Gastroesophageal sphincter (tissue), 4 donors: ENCODE results near the gene AFDN. TPM values are rescaled to one million over a fixed set of nuclear protein-coding genes. Genes with fewer than 3 reads are reported as not detected.

Experiments
- ATAC-seq: fragments of 150-250 bp; one replicate; pipeline ENCODE4 v1.9.1; 2016; ENCODE audit warnings: mild to moderate bottlenecking, moderate library complexity
- H3K27ac ChIP-seq, 4 donors: fragments of 200-600 bp; sonication (generic) in 3 of 4; 1 replicate in 3 of 4; 2 replicates in 1 of 4; pipeline ENCODE4 v1.5.1; 2016 to 2019
- H3K27me3 ChIP-seq: fragments of 200-600 bp; sonication (generic); one replicate; pipeline ENCODE4 v1.5.1; 2019
- H3K36me3 ChIP-seq, 2 donors: fragments of 200-600 bp; sonication (generic); one replicate each; pipeline ENCODE4 v1.5.1; 2019; ENCODE audit warnings: control low read depth in 1 of 2
- H3K4me1 ChIP-seq, 3 donors: fragments of 200-600 bp; sonication (generic); 1 replicate in 2 of 3; 2 replicates in 1 of 3; pipeline ENCODE4 v1.5.1; 2016 to 2019; ENCODE audit warnings: control low read depth in 2 of 3
- H3K4me3 ChIP-seq, 2 donors: fragments of 200-600 bp; sonication (generic); one replicate each; pipeline ENCODE4 v1.5.1; 2019; ENCODE audit warnings: mild to moderate bottlenecking in 1 of 2, moderate library complexity in 1 of 2
- H3K9me3 ChIP-seq, 3 donors: fragments of 200-600 bp; sonication (generic); one replicate each; pipeline ENCODE4 v1.5.1; 2017 to 2019; ENCODE audit warnings: control low read depth in 2 of 3
- EP300 ChIP-seq: sonication (generic); formaldehyde crosslinking; IDR thresholded peaks from one replicate; pipeline ENCODE4 v1.6.1; 2017; ENCODE audit warnings: antibody characterized with exemption, mild to moderate bottlenecking
- POLR2A ChIP-seq, 2 donors: fragments of 450-650 bp; IDR thresholded peaks; one replicate each; pipeline ENCODE4 v1.6.1; 2017; ENCODE audit warnings: antibody characterized with exemption in 2 of 2, mild to moderate bottlenecking in 2 of 2, moderate library complexity in 1 of 2
- POLR2AphosphoS5 ChIP-seq: sonication (generic); formaldehyde crosslinking; IDR thresholded peaks from one replicate; pipeline ENCODE4 v1.6.1; 2017; ENCODE audit warnings: antibody characterized with exemption
- WGBS, 2 donors: methylation state at CpG; one replicate each; pipeline ENCODE4 v1.1.5; 2018; ENCODE audit warnings: low coverage in 1 of 2; 5-methylcytosine and 5-hydroxymethylcytosine counted together
- total RNA-seq, 4 donors: library from RNA; depleted of rRNA; stranded (reverse); fragments of >200 nt; gene quantifications; one replicate each; pipeline ENCODE4 v1.1.0, GENCODE V29; 2016
- TF ChIP-seq, protein P1 (sequence below), 4 experiments: fragments of 200-600 bp in 2 of 4; fragments of 450-650 bp in 2 of 4; sonication (generic) in 1 of 4; IDR thresholded peaks; one replicate each; pipeline ENCODE4 v1.5.1; 2017 to 2019; ENCODE audit warnings: antibody characterized with exemption in 4 of 4, mild to moderate bottlenecking in 2 of 4, moderate library complexity in 2 of 4

Gene AFDN
- total RNA-seq, 4 donors from 2014 or later, result 60.7 to 98.4 (median 79.7) TPM

DNA sequence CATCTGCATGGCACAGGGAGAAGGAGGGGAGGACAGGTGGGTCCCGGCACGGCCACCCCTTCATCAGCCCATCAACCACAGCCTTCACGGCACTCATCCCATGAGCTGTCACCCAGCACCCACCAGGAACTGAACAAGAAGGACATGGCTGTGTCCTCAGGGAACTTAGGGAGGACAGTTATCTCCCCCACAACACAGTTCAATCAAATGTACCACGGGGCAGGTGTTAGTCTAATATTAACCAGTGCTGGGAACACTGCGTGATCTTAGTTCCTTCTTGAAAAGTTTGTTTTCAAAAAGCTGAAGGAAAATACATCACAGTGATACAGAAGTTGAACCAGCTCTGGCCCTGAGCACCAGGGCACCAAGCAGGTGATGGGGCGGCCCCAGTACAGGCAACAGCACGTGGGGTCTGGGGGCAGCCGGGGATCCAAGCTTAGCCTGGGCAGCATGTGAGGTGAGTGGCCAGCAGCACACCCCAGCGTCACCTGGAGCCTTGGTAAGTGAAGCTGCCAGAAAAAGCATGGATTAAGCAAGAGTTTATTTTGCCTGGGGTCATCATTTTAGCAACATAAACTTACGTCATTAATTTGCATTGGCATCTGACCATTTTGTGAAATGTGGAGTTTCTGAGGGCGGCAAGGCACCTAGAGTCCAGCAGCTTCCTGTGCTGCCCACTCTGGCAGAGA lies 35.5 kb upstream of the AFDN start:
- WGBS, 2 donors, result 79 to 81% methylated on average over 4 to 7 of the region's 11 CpGs
- no peaks in the 10 kb centered on the region for H3K36me3 ChIP-seq
- peaks cover 0 to 5% (median 0%) of the 10 kb centered on the region in 3 donors for H3K4me1 ChIP-seq
- H3K27me3 ChIP-seq, result peaks cover 22% of the 10 kb centered on the region
- no peaks in the 10 kb centered on the region for H3K9me3 ChIP-seq
- H3K27ac ChIP-seq, result no peak overlapping the region
- ATAC-seq, result no peak
- TF ChIP-seq POLR2A (IDR thresholded peaks at IDR 0.05), result no peak
- TF ChIP-seq, protein P1, sequence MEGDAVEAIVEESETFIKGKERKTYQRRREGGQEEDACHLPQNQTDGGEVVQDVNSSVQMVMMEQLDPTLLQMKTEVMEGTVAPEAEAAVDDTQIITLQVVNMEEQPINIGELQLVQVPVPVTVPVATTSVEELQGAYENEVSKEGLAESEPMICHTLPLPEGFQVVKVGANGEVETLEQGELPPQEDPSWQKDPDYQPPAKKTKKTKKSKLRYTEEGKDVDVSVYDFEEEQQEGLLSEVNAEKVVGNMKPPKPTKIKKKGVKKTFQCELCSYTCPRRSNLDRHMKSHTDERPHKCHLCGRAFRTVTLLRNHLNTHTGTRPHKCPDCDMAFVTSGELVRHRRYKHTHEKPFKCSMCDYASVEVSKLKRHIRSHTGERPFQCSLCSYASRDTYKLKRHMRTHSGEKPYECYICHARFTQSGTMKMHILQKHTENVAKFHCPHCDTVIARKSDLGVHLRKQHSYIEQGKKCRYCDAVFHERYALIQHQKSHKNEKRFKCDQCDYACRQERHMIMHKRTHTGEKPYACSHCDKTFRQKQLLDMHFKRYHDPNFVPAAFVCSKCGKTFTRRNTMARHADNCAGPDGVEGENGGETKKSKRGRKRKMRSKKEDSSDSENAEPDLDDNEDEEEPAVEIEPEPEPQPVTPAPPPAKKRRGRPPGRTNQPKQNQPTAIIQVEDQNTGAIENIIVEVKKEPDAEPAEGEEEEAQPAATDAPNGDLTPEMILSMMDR (IDR thresholded peaks at IDR 0.05), result no peak
- no peak for TF ChIP-seq EP300
- no peak for TF ChIP-seq POLR2AphosphoS5
- no peak overlapping the region for H3K4me3 ChIP-seq

DNA sequence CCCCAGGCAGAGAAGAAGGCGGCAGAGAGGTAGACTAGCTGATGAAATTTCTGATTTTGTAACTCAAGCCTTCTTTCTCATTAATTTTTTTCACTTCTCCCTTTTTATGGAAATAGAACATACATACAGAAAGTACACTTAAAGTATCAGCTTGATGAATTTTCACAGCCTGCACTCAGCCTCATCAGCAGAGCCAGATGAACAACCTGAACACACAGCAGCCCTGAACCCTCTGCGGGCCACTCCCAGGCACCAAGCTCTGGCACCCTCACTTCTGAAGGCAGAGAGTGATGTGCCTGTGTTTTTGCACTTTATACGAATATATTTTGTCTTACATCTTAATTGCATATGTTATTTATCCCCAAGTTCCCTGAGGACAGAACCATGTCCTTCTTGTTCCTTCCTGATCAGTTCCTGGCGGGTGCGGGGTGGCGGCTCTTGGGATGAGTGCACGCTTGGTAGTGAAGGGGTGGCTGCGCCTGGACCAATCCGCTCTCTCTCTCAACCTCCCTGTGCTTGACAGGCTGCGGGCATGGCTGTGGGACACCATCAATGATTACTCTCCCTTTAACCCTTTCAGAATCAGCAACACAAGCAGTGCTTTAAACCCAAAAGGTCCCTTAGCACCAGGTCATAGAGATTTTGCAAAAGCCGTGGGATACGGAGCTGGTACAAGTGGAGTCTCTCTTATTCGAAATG lies 34.8 kb upstream of the AFDN start:
- WGBS, 2 donors, result 81 to 93% methylated on average over 5 to 9 of the region's 13 CpGs
- no peak for ATAC-seq
- H3K4me1 ChIP-seq, result peaks cover 0 to 12% (median 0%) of the 10 kb centered on the region in 3 donors
- no peaks in the 10 kb centered on the region for H3K36me3 ChIP-seq
- TF ChIP-seq POLR2A (IDR thresholded peaks at IDR 0.05), result no peak
- no peak for TF ChIP-seq POLR2AphosphoS5
- TF ChIP-seq, protein P1 (IDR thresholded peaks at IDR 0.05), result no peak
- no peak for TF ChIP-seq EP300
- H3K27me3 ChIP-seq, result peaks cover 29% of the 10 kb centered on the region
- H3K9me3 ChIP-seq, result no peaks in the 10 kb centered on the region
- H3K4me3 ChIP-seq, result no peak overlapping the region
- H3K27ac ChIP-seq, result no peak overlapping the region

DNA sequence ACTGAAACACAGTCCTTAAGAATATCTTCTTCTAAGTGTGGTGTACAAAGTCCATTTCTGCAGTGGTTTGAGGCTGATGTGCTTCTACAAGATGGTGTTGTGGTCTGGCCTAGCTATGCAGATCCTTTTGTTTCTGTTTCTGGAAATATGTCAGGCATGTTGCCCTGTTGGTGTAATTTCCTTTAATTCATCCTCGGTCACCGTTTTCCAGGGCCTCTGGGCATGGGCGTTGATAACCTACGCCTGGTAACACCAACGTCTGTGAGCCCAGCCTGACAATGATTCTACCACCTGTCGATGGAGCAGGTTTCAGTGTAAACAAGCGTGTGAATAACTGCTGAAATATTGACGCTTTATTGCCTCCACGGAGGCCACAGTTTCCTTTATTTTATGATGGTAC lies 33.3 kb upstream of the AFDN start:
- no peak overlapping the region for H3K4me3 ChIP-seq
- H3K36me3 ChIP-seq, result no peaks in the 10 kb centered on the region
- no peak overlapping the region for H3K27ac ChIP-seq
- TF ChIP-seq EP300, result no peak
- TF ChIP-seq, protein P1 (IDR thresholded peaks at IDR 0.05), result no peak
- no peak for TF ChIP-seq POLR2A (IDR thresholded peaks at IDR 0.05)
- no peak for TF ChIP-seq POLR2AphosphoS5
- H3K9me3 ChIP-seq, result no peaks in the 10 kb centered on the region
- peaks cover 36% of the 10 kb centered on the region for H3K27me3 ChIP-seq
- H3K4me1 ChIP-seq, result peaks cover 0 to 15% (median 0%) of the 10 kb centered on the region in 3 donors
- WGBS, 2 donors, result 58 to 59% methylated on average over 3 to 9 of the region's 9 CpGs
- ATAC-seq, result no peak

DNA sequence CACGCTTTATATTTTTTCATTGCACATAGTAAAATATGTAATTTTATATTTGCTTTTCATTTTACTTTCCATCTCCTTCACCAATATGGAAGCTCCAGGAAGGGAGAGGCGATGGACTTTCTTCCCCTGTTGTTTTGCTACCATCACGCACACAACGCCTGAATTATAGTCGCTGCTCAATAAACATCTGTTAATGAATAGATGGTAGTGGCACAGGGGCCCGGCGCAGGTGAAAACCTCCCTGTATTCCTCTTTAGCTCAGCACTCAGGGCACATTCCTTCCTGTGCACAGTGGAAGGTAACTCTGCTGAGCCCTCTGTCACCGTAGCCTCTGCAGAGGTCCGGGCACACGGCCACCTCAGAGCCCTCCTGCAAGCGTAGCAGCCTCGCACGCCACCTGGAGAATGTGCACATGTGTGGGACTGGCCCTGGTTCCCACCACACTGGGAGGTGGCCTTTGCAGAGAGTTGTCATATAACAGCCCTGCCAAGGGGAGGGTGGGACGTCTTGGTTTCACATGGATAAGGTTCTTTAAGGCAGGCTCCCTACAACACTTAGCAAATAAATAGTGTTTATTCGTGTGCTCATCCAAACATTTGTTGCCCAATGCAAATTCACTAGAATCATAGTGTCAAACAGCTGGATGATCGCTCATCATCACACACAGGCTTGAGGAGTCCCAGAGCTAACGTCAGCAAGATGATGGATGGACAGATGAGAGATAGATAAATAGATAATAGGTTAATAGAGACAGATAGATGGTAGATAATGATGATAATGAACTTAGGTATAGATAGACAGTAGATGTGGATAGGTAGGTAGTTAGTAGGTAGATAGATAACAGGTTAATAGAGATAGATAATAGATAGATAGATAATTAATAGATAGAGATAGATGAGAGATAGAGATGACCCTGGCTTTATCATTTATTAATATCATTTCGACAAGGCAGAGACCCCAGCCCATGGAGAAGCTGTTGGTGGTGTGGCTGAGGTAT lies 32.3 kb upstream of the AFDN start:
- Histone ChIP-seq H3K4me1 (peaks cover 0 to 18% (median 0%) of the 10 kb centered on the region in 3 donors), H3K27ac (no peak overlapping the region), H3K27me3 (peaks cover 36% of the 10 kb centered on the region), H3K4me3 (no peak overlapping the region), H3K36me3 (no peaks in the 10 kb centered on the region), H3K9me3 (no peaks in the 10 kb centered on the region)
- 75 to 85% methylated on average over 2 to 8 of the region's 18 CpGs for WGBS, 2 donors
- TF ChIP-seq EP300 (no peak), POLR2AphosphoS5 (no peak), POLR2A (IDR thresholded peaks at IDR 0.05) (no peak)
- TF ChIP-seq, protein P1 (IDR thresholded peaks at IDR 0.05), result no peak
- no peak for ATAC-seq
